Measurements from ENCODE around the gene MCM6.

The MCM6 gene

DNA sequence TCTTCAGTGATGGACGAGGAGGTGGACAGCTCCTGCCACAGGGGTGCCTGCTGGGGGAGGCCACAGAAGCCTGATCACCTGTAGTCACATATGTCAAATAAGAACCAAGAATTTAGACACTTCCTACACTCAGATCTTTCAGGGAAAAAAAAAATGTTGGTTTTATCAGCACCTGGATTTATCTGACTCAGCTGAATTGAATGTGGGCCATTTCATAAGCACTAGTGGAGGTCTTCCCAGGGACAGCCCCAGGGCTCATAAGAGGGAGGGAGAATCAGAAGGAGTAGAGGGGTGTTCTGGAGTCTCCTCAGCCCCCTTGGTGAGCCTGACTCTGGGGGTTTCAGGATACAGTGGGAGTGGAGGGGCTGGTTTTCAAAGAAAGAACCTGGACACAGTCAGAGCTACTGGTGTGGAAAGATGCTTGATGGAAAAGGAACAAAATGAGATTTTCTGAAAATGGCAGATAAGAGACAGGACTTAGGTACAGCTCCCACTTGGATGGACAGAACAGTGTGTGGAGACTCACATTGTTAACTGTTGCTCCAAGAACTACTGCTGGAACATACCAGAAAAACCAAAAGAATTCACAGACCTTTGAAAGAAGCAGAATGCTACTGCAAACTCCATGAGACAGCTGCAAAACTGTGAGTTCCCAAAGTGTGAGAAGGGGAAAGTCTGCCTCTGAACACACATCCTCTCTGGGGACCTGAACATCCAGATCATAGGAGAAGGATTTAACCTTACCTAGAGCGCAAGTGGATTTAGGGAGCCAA, 84.6 kb downstream of the MCM6 start:
- DNase-seq (ENCODE audit: low read depth, low spot score) = no peak
- no CpG with 5 or more reads among the region's 2 CpGs for WGBS (ENCODE audit: insufficient coverage, insufficient read length)
- Histone ChIP-seq H3K27me3 (ENCODE audit: control insufficient read depth, insufficient read depth, low read length) (no peaks in the 10 kb centered on the region), H3K4me1 (ENCODE audit: control insufficient read depth, insufficient read depth, low read length) (no peaks in the 10 kb centered on the region), H3K36me3 (ENCODE audit: control insufficient read depth, insufficient read depth, low read length) (no peaks in the 10 kb centered on the region), H3K9me3 (ENCODE audit: control insufficient read depth, insufficient read depth, low read length) (no peaks in the 10 kb centered on the region), H3K27ac (ENCODE audit: low read length) (no peak overlapping the region), H3K4me3 (ENCODE audit: low read length) (no peak overlapping the region)

DNA sequence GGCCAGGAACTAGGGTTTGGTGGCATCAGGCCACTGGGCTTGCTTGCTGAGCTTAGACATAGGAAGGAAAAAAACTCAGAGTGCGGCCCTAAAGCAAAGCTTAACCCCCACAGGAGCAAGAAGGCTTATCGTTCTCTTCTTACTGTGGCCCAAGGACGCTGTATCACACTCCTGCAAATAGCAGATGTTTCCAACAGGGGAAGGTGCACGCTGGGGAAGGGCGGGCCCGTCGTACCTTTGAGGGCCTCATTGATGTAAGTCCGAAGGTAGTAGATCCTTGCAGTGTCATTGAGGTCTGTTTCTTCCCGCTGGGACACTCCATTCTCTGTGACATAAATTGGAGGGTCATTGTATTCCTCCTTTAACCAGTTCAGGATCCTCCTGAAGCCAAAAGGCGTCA, 85.8 kb downstream of the MCM6 start:
- no peaks in the 10 kb centered on the region for H3K36me3 ChIP-seq (ENCODE audit: control insufficient read depth, insufficient read depth, low read length)
- H3K4me1 ChIP-seq (ENCODE audit: control insufficient read depth, insufficient read depth, low read length) = no peaks in the 10 kb centered on the region
- no peak overlapping the region for H3K27ac ChIP-seq (ENCODE audit: low read length)
- no peak overlapping the region for H3K4me3 ChIP-seq (ENCODE audit: low read length)
- no CpG with 5 or more reads among the region's 10 CpGs for WGBS (ENCODE audit: insufficient coverage, insufficient read length)
- no peaks in the 10 kb centered on the region for H3K27me3 ChIP-seq (ENCODE audit: control insufficient read depth, insufficient read depth, low read length)
- DNase-seq (ENCODE audit: low read depth, low spot score) = no peak
- H3K9me3 ChIP-seq (ENCODE audit: control insufficient read depth, insufficient read depth, low read length) = no peaks in the 10 kb centered on the region
